RWPE2 (cell line): Measurements from ENCODE around the gene FBRSL1.

ENCODE experiments used
- ATAC-seq: fragments of 200-7000 bp; cut with Tn5 transposase; 3 replicates; pipeline ENCODE4 v1.9.1; 2021; ENCODE audit warnings: low read depth
- DNase-seq: peaks from one replicate; pipeline ENCODE4 v3.0.0-alpha.2; 2020; ENCODE audit warnings: low spot score
- H3K27ac ChIP-seq: fragments of 450-650 bp; 2 replicates; pipeline ENCODE4 v1.5.1; 2017; ENCODE audit warnings: mild to moderate bottlenecking; ENCODE audit not compliant: poor library complexity, severe bottlenecking
- H3K27me3 ChIP-seq: fragments of 250-450 bp; sonication (Bioruptor Pico); 2 replicates; pipeline ENCODE4 v1.5.1; 2021; ENCODE audit warnings: mild to moderate bottlenecking, moderate library complexity; ENCODE audit not compliant: insufficient read depth, poor library complexity, severe bottlenecking
- H3K36me3 ChIP-seq: fragments of 250-450 bp; sonication (Bioruptor Pico); 2 replicates; pipeline ENCODE4 v1.5.1; 2020; ENCODE audit warnings: low read depth, mild to moderate bottlenecking, moderate library complexity
- H3K4me1 ChIP-seq: fragments of 250-450 bp; sonication (Bioruptor Pico); 2 replicates; pipeline ENCODE4 v1.5.1; 2021; ENCODE audit warnings: mild to moderate bottlenecking, moderate library complexity; ENCODE audit not compliant: insufficient read depth, poor library complexity, severe bottlenecking
- H3K4me3 ChIP-seq: fragments of 250-450 bp; sonication (Bioruptor Pico); 2 replicates; pipeline ENCODE4 v1.5.1; 2021; ENCODE audit warnings: mild to moderate bottlenecking, moderate library complexity; ENCODE audit not compliant: severe bottlenecking
- H3K9me3 ChIP-seq: fragments of 250-450 bp; sonication (Bioruptor Pico); 2 replicates; pipeline ENCODE4 v1.5.1; 2021; ENCODE audit warnings: mild to moderate bottlenecking, moderate library complexity; ENCODE audit not compliant: severe bottlenecking
- TF ChIP-seq, protein P1 (sequence below): fragments of 450-650 bp; IDR thresholded peaks from one replicate; pipeline ENCODE4 v1.5.1; 2017; ENCODE audit warnings: mild to moderate bottlenecking, moderate library complexity; ENCODE audit not compliant: poor library complexity, severe bottlenecking

FBRSL1 gene

DNA sequence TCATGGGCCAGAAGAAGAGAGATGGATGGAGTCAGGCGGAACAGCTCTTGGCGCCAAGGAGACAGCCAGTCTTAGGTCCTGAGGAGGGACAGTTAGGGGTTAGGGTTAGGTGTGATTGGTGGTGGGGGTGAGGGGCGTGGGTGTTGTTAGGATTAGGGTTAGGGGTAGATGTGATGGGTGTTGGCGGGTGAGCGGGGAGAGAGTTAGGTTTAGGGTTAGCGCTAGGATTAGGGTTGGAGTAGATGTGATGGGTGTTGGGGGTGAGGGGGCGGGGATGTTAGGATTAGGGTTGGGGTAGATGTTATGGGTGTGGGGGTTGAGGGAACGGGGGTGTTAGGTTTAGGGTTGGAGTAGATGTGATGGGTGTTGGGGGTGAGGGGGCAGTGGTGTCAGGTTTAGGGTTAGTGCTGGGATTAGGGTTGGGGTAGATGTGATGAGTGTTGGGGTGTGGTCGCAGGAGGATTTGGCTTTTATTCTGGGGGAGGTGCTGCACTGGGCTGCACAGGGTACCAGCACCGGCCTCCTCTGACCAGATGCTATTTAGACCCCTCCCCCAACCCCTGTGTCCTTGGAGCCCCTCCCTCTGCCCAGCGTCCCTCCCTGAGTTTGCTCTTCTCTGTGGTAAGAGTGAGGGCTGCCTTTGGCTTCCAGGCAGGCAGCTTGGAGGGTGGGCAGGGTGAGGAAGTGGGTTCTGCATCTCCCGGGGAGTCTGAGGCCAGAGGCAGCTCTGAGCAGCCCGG lies 35.6 kb upstream of the FBRSL1 start:
- Histone ChIP-seq H3K4me1 (peaks cover 3% of the 10 kb centered on the region), H3K36me3 (no peaks in the 10 kb centered on the region), H3K27me3 (no peaks in the 10 kb centered on the region), H3K9me3 (no peaks in the 10 kb centered on the region), H3K4me3 (no peak overlapping the region), H3K27ac (no peak overlapping the region)
- ATAC-seq (no peak), DNase-seq (no peak)
- TF ChIP-seq, protein P1, sequence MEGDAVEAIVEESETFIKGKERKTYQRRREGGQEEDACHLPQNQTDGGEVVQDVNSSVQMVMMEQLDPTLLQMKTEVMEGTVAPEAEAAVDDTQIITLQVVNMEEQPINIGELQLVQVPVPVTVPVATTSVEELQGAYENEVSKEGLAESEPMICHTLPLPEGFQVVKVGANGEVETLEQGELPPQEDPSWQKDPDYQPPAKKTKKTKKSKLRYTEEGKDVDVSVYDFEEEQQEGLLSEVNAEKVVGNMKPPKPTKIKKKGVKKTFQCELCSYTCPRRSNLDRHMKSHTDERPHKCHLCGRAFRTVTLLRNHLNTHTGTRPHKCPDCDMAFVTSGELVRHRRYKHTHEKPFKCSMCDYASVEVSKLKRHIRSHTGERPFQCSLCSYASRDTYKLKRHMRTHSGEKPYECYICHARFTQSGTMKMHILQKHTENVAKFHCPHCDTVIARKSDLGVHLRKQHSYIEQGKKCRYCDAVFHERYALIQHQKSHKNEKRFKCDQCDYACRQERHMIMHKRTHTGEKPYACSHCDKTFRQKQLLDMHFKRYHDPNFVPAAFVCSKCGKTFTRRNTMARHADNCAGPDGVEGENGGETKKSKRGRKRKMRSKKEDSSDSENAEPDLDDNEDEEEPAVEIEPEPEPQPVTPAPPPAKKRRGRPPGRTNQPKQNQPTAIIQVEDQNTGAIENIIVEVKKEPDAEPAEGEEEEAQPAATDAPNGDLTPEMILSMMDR: no peak

DNA sequence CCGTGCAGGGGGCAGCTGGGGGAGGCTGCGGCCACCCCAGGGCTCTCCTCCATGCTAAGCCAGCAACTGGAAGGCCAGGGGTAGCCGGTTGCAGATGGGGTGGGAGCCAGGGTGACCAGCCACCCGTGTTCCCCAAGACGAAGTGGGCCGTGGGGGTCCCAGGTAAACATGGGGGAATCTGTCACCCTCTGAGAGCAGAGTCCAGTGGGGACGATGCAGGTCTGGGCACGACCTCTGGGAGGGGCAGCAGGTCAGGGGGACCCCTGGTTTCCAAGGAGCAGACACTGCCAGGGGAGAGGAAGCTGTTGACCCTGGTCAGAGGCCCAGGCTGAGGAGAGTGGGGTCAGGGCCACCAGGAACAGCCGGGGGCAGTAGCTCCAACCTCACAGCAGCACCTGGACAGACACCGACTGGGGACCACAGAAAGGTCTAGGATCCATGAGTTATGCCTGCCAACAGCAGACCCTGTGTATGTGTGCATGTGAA lies 35.0 kb upstream of the FBRSL1 start:
- H3K27ac ChIP-seq: no peak overlapping the region
- DNase-seq: no peak
- TF ChIP-seq, protein P1: no peak
- ATAC-seq: no peak
- H3K4me1 ChIP-seq: peaks cover 3% of the 10 kb centered on the region
- no peaks in the 10 kb centered on the region for H3K9me3 ChIP-seq
- H3K36me3 ChIP-seq: no peaks in the 10 kb centered on the region
- no peak overlapping the region for H3K4me3 ChIP-seq
- no peaks in the 10 kb centered on the region for H3K27me3 ChIP-seq

- H3K27me3 ChIP-seq: no peaks in the 10 kb centered on the region
- H3K36me3 ChIP-seq: no peaks in the 10 kb centered on the region
- peaks cover 3% of the 10 kb centered on the region for H3K4me1 ChIP-seq
- TF ChIP-seq, protein P1: no peak
- no peak overlapping the region for H3K27ac ChIP-seq
- H3K4me3 ChIP-seq: no peak overlapping the region
- ATAC-seq (no peak), DNase-seq (no peak)
- no peaks in the 10 kb centered on the region for H3K9me3 ChIP-seq
Measured at GRCh38 chr12:132455565-132455964, 34.4 kb upstream of the FBRSL1 start.

GRCh38 chr12:132456186-132456943 lies 33.6 kb upstream of the FBRSL1 start:
- Histone ChIP-seq H3K4me3 (no peak overlapping the region), H3K9me3 (no peaks in the 10 kb centered on the region), H3K4me1 (peaks cover 3% of the 10 kb centered on the region), H3K36me3 (no peaks in the 10 kb centered on the region), H3K27ac (no peak overlapping the region), H3K27me3 (no peaks in the 10 kb centered on the region)
- ATAC-seq (no peak), DNase-seq (no peak)
- TF ChIP-seq, protein P1: no peak
